Measurements from ENCODE around the gene HNRNPF. TPM values are rescaled to one million over a fixed set of nuclear protein-coding genes. Genes with fewer than 3 reads are reported as not detected.

Gene HNRNPF
- total and polyA plus RNA-seq, 2 of the 8 experiments (the other 6 are each of a cell fraction or from before 2014, with no cell fraction given), result 209 to 389 TPM

GRCh38 chr10:43396928-43397624 lies 11.9 kb downstream of the HNRNPF start (continued):
- TF ChIP-seq TBP (IDR thresholded peaks at IDR 0.05; ENCODE audit: low read depth, low read length) (peak; percentile 72), GTF2F1 (IDR thresholded peaks at IDR 0.05; ENCODE audit: borderline replicate concordance, low read depth, low read length) (0 out of 2 replicates have a peak, but pooled peaks have one; percentile 22), MAX (IDR thresholded peaks at IDR 0.05) (peak; percentile 98), USF2 (IDR thresholded peaks at IDR 0.05; ENCODE audit: low read length) (peak; percentile 80), ASH2L (IDR thresholded peaks at IDR 0.05; ENCODE audit: low read length) (peak; percentile 80), CTCF (IDR thresholded peaks at IDR 0.05; ENCODE audit: control extremely low read depth in 1 of 3, insufficient read depth in 1 of 3, low read depth in 1 of 3, low read length in 3 of 3) (no peak), CHD1 (IDR thresholded peaks at IDR 0.05; ENCODE audit: low read depth, low read length) (no peak; the same call in 1 of the 2 replicates), EP300 (IDR thresholded peaks at IDR 0.05; ENCODE audit: borderline replicate concordance in 1 of 2, low read depth in 2 of 2, low read length in 2 of 2) (peak in 1 of 2 experiments; percentile 51; a peak in 1 of 3 replicates), ZNF274 (IDR thresholded peaks at IDR 0.05; ENCODE audit: borderline replicate concordance, extremely low read depth, low read length) (no peak), ATF3 (IDR thresholded peaks at IDR 0.05; ENCODE audit: insufficient read depth, low read depth, low read length) (no peak), JUN (IDR thresholded peaks at IDR 0.05; ENCODE audit: low read depth, low read length) (no peak), GABPA (IDR thresholded peaks at IDR 0.05; ENCODE audit: borderline replicate concordance, insufficient read depth, low read length) (peak; percentile 37; the same call in 1 of the 2 replicates), POLR2AphosphoS5 (IDR thresholded peaks at IDR 0.05; ENCODE audit: low read depth, low read length) (peak; percentile 87)

Data from H1 (cell line).